GM18951 (cell line): ENCODE measurements around the gene C14orf93.

Experiments
- POLR2A ChIP-seq: IDR thresholded peaks from 4 replicates; pipeline ENCODE4 v1.6.1; 2011; ENCODE audit warnings: mild to moderate bottlenecking; ENCODE audit not compliant: insufficient read length, insufficient read depth; ENCODE audit errors: extremely low read depth
- in situ Hi-C: fragments of 300-500 bp; cut with MboI; formaldehyde crosslinking; loops from one replicate; pipeline ENCODE4 v1.12.0; 2022; ENCODE audit warnings: low sequenced_read_pairs, mixed read lengths, inconsistent platforms; ENCODE audit not compliant: unreplicated experiment

Gene C14orf93, protein sequence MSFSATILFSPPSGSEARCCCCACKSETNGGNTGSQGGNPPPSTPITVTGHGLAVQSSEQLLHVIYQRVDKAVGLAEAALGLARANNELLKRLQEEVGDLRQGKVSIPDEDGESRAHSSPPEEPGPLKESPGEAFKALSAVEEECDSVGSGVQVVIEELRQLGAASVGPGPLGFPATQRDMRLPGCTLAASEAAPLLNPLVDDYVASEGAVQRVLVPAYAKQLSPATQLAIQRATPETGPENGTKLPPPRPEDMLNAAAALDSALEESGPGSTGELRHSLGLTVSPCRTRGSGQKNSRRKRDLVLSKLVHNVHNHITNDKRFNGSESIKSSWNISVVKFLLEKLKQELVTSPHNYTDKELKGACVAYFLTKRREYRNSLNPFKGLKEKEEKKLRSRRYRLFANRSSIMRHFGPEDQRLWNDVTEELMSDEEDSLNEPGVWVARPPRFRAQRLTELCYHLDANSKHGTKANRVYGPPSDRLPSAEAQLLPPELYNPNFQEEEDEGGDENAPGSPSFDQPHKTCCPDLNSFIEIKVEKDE

DNA sequence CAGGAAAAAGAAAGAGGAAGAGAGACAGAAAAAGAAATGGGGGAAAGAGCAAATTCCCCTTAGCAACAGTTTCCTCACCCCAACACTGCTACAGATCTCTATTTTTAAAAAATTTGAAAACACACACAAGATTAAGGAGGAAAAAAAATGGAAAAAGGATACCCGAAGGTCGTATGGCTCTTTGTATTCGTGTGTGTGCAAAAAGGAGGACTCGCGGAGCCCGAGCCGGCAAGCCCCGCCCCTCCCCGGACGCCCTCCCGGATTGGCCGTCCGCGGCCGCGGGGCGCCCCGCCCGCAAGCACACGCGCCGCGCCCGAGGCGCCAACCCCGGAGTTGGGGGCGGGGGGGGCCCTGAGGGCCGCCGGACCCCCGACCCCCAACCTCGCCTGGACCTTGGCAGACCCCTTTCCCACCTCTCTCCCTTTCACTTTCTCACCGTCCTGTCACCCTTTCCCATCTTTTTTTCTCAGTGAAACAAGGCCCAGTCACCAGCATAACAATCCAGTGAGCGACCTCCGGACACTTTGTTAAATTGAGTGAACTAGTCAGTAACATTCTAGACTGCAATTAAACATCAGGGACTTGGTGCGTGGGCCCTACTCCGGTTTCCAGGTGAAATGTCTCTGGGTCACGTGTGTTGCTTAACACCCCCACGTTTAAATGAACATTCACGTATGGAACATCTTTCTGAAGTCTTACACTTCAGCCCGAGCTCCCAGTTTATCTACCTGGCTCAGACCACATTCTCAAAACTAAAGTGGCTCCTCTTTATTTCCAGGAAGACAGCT lies at the start of gene C14orf93:
Gene C14orf93, minus strand, starts transcription at position 205 of the 788 bp plus-strand sequence. CDS start 11,120 bp downstream, outside the sequence.
- in situ Hi-C loops = no loop called here
- TF ChIP-seq POLR2A = peak; percentile 71

DNA sequence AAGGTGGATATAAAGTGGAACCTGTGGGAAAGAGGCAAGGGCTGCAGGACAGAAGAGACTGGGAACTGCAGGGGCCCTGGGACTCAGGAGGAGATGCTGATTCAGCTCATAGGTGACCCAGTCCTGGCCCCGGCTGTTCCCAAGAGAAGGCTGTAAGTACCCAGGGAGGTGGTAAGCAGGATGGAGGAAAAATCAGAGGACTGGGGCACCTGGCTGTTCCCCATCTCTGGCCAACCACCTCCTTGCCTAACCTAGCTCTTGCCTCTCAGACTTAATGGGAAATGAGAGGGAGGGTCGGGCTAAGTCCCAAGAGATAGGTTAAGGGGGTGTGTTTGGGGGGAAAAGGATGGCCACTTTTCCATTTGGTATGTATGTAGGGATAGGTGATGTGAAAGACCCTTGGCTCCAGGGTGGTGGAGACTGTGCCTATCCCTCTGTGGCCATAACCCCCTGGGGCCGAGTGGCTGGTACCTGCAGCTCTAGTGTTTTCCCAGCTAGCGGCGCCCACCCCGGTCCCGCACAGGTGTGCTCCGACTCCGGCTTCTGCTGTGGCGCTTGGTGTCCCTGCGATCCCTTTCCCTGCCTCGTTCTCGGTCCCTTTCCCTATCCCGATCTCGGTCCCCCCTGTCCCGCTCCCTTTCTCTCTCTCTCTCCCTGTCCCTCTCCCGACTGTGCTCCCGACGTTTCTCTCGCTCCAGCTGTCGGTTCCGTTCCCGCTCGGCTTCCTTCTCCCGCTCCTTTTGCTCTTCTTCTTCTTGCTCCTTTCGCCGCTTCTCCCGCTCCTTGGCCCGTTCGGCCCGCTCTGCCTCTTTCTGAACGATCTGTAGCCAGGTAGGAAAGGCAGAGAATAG lies 48.9 kb upstream of the C14orf93 start:
- TF ChIP-seq POLR2A = no peak
- in situ Hi-C loops = loop anchor here (25.0 kb wide), 1 partner anchor 497 kb away; no protein-coding TSS in a partner anchor

DNA sequence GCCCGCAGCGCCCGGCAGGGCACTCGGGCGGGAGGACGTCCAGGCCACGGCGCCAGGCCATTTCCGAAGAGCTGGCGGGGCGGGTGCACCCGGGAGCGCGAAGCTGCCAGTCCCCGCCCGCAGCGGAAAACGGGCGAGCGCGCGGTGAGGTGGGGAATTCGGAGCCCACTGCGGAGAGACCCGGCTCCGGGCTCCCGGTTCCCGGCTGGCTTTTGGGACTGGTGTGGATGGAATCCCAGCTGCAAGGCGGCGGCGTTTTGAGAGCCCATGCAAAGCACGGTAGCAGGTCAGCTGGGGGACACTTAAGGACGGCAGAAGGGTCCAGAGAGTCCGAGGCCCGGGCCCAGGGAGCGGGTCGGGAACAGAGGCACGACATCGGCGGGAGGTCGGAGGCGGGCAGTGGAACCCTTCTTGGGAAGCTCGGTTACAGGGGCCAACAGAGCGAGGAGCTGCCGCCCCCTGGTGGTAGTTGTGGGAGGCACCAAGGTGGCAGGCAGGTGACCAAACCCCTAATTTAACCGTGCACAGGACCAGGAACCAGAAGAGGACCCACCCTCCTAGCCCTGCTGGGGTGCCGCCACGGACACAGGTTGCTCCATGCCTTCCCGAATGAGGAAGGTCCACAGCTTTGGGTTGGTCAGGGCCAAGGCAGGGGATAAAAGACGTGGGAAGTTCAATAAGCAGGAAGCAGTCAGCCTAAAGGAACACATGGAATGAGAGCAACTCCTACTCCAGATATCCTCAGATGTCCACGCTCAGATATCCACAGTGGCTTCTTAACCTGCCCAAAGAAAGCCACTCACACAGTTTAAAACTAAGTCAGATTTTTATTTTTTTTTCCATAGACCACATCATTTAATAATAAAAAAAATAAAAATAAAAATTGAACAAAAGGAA lies 48.1 kb upstream of the C14orf93 start:
- peak; percentile 22 for TF ChIP-seq POLR2A
- in situ Hi-C loops = loop anchor here (25.0 kb wide), 1 partner anchor 496 kb away; no protein-coding TSS in a partner anchor

DNA sequence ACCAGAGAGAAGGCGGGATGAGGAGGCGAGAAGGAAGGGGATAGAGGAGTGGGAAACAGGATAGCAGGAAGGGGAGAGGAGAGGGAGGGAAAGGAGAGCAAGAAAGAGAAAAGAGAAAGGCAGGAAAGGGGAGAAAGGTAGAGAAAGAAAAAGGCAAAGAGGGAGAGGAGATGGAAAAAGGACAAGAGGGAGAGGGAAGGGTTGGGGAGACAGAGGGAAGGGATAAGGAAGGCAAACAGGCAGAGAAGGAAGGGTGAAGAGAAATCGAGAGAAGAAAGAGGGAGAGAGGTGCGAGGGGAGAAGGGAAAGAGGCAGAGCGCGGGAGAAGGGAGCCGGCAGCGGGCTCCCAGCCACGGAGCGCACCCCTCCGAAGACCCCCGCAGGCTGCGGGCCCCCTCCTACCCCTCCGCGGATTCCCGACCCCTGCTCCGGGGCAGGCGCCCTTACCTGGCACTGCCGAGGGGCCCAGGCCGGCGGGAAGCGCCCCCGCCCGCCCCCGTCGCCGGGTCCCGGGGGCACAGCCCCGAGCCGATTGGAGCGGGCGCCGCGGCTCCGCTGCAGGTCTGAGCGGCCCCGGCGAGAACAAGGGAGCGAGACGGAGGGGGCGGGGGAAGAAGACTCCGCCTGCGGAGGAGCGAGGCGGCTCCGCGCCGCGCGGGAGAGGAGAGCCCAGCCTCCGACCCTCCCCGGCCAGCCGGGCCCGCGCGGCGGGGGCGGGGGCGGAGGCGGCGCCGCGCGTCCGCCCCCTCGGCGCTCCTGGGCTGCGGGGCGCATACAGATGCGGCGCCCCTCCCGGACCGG lies 47.2 kb upstream of the C14orf93 start, which contains the start of gene CDH24:
Gene CDH24, minus strand, starts transcription at position 565 of the 801 bp plus-strand sequence. CDS start 1,787 bp downstream, outside the sequence.
- peak; percentile 32 for TF ChIP-seq POLR2A
- in situ Hi-C loops = loop anchor here (25.0 kb wide), 1 partner anchor 495 kb away; no protein-coding TSS in a partner anchor

DNA sequence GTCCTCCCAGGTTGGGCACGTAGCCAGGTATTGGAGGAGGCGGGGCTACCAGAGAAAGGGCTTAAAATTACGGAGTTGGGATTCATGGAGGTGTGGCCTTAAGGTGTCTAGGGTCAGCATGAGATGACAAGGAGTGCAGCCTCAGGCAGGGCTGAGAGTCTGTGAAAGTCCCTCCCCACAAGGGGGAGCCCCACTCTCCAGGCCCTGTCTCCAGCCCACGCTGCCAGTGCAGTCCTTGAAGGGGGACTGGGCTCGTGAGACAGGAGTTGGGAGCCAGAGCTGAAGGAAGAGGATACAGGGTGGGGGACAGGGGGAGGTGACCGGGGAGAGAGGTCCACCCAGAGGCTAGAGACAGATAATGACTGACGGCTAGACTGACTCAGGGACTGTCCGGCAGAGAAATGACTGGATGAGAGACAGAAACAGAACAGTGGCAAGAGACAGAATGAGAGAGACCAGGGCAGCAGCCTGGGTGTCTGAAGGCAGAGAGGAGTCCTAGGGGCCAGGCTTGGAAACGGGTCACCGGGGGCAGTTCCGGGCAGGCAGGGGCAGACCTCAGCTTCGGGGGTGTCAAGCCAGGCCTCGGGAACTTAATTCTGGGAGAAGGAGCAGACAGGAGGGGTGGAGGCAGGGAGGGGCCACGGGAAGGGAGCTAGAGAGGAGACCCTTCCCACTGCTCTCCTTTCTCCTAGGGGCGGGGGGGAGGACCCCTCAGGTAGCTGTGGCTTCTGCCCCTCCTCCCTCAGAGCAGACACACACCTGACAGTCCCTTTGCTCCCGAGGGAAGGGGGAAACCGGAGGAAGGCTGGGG lies 46.4 kb upstream of the C14orf93 start:
- in situ Hi-C loops = loop anchor here (25.0 kb wide), 1 partner anchor 494 kb away; no protein-coding TSS in a partner anchor
- TF ChIP-seq POLR2A = no peak

DNA sequence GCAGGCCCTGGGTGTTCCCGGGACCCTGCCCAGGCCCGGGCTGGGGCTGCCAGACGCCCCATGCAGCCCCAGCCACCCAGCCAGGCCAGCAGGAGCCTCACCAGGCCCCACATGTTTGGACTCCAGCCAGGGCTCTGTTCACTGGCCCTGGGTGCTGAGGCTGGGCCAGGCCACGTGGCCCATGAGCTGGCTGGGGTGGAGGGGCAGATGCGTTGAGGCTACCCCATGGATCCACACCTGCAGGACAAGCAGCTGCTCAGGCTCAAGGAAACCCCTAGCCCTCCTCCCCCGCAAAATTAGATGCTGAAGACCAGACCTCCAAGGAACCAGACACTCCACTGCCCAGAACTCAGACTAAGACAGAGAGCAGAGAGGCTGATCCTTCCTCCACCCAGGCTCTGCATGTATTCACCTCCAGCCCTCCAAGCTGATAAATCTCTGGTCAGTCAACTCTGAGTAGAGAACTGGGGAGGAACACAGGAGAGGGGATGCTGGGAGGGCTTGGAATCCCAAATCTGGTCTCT lies 45.7 kb upstream of the C14orf93 start:
- no peak for TF ChIP-seq POLR2A
- in situ Hi-C loops = loop anchor here (25.0 kb wide), 1 partner anchor 493 kb away; no protein-coding TSS in a partner anchor

DNA sequence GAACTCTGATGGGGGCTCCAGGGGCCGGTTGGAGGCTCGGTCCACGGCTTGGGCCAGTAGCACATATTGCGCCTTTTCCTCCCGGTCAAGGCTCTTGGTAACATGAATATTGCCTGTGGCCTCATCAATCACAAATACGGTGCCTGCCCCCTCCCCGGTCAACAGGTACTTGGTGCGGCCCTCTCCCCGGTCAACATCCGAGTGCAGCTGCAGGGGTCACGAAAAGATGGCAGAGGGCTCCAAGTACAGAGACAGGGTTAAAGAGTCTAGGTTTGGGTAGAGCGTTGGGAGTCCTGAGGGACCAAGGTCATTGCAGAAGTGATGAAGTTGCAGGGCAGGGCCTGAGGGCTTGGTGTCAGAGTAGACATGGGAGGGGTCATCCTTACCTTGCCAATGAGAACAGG lies 45.2 kb upstream of the C14orf93 start:
- no peak for TF ChIP-seq POLR2A
- in situ Hi-C loops = loop anchor here (25.0 kb wide), 1 partner anchor 493 kb away; no protein-coding TSS in a partner anchor

DNA sequence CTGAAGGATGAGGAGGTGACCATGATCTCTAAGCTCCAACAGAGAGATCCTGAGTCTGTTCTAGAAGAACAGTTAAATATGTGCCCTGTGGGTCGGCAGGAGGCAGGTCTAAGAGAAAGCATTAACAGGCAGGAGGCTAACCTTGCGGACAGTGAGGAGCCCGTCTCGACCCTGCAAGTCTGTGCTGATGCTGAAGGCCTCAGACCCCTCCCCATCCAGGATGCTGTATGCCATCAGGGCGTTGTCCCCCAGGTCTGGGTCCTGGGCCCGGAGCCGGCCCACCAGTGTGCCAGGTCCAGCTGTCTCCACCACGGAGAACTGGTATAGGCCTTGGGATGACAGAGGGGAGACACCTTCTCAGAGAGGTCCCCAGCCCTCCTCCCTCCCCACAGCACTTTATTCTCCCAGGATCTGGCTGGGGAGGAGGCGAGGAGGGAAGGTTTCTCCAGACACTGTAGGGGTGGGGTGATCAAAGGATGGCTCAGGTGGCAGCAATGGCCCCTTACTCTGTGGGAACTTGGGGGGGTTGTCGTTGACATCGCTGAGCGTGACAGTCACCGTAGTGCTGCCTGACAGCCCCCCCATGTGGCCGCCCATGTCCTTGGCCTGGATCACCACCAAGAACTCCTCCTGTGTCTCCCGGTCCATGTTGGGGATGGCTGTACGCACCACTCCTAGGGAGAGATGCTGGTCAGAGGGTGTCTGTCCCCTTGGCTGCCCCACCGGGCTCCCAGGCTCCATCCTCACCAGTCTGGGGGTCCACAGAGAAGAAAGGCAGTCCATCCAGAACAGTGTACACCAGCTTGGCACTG lies 44.3 kb upstream of the C14orf93 start:
- in situ Hi-C loops = loop anchor here (5.0 to 25.0 kb wide), 2 partner anchors 62 to 492 kb away; no protein-coding TSS in a partner anchor
- TF ChIP-seq POLR2A = no peak

DNA sequence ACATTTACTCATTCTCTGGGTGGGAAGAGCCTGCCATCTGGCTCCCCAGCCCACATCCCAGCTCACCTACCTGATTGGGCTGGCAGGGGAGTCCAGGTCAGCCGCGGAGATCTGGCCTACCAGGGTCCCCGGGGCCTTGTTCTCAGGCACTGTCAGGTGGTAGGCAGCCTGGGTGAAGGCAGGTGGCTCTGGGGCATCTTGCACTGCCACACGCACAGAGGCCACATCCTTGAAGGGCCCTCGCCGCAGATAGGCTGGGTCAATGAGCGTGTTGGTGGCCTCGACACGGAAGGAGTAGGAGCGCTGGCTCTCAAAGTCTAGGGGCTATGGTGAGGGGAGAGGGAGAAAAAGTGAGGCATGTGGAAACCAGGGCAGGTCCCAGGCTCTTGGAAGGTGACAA lies 43.5 kb upstream of the C14orf93 start:
- in situ Hi-C loops = loop anchor here (5.0 to 25.0 kb wide), 2 partner anchors 61 to 491 kb away; no protein-coding TSS in a partner anchor
- no peak for TF ChIP-seq POLR2A
